Astrocyte (in vitro differentiated cells and primary cell): ENCODE results near the gene SUSD3. TPM values are rescaled to one million over a fixed set of nuclear protein-coding genes. Genes with fewer than 3 reads are reported as not detected.

Experiments
- DNase-seq: peaks from one replicate; pipeline ENCODE4 v3.0.0-alpha.2; 2010; ENCODE audit warnings: low read depth
- FAIRE-seq: peaks from 2 replicates; lab custom pipeline; 2011; peaks lifted over from hg19 to GRCh38; lab: Jason Lieb, UNC
- H2AFZ ChIP-seq: 2 replicates; pipeline ENCODE4 v1.6.0; 2012; ENCODE audit warnings: low read depth, low read length, inconsistent platforms
- H3K27ac ChIP-seq: 2 replicates; pipeline ENCODE4 v1.5.1; 2011; ENCODE audit warnings: low read depth, low read length, inconsistent platforms
- H3K27me3 ChIP-seq: 2 replicates; pipeline ENCODE4 v1.6.0; 2011; ENCODE audit warnings: low read length, inconsistent platforms; ENCODE audit not compliant: insufficient read depth
- H3K36me3 ChIP-seq: 2 replicates; pipeline ENCODE4 v1.5.1; 2011; ENCODE audit warnings: low read length, inconsistent platforms; ENCODE audit not compliant: insufficient read depth
- H3K4me1 ChIP-seq: 2 replicates; pipeline ENCODE4 v1.5.1; 2011; ENCODE audit warnings: low read length, inconsistent platforms; ENCODE audit not compliant: insufficient read depth
- H3K4me2 ChIP-seq: 2 replicates; pipeline ENCODE4 v1.6.0; 2012; ENCODE audit warnings: low read length, inconsistent platforms
- H3K4me3 ChIP-seq: 2 replicates; pipeline ENCODE4 v1.5.1; 2011; ENCODE audit warnings: low read depth, mild to moderate bottlenecking, low read length, inconsistent platforms; ENCODE audit not compliant: insufficient read depth
- H3K79me2 ChIP-seq: 2 replicates; pipeline ENCODE4 v1.6.0; 2012; ENCODE audit warnings: mild to moderate bottlenecking, low read length, inconsistent platforms; ENCODE audit not compliant: insufficient read depth
- H3K9ac ChIP-seq: 2 replicates; pipeline ENCODE4 v1.6.0; 2012; ENCODE audit warnings: mild to moderate bottlenecking, low read length, inconsistent platforms
- H3K9me3 ChIP-seq: 2 replicates; pipeline ENCODE4 v1.5.1; 2012; ENCODE audit warnings: low read depth, mild to moderate bottlenecking, low read length, inconsistent platforms; ENCODE audit not compliant: insufficient read depth
- H4K20me1 ChIP-seq: 2 replicates; pipeline ENCODE4 v1.6.0; 2012; ENCODE audit warnings: low read length, inconsistent platforms; ENCODE audit not compliant: insufficient read depth
- H3K27ac Mint-ChIP-seq: one replicate; pipeline ENCODE4 v1.8.0; 2021; ENCODE audit warnings: mild to moderate bottlenecking, mixed read lengths; ENCODE audit not compliant: unreplicated experiment
- H3K27me3 Mint-ChIP-seq: one replicate; pipeline ENCODE4 v1.8.0; 2021; ENCODE audit warnings: low read depth, mixed read lengths; ENCODE audit not compliant: unreplicated experiment
- H3K36me3 Mint-ChIP-seq: one replicate; pipeline ENCODE4 v1.8.0; 2021; ENCODE audit warnings: low read depth, mixed read lengths; ENCODE audit not compliant: unreplicated experiment
- H3K4me1 Mint-ChIP-seq: one replicate; pipeline ENCODE4 v1.8.0; 2021; ENCODE audit warnings: low read depth, mixed read lengths; ENCODE audit not compliant: unreplicated experiment
- H3K4me3 Mint-ChIP-seq: one replicate; pipeline ENCODE4 v1.8.0; 2021; ENCODE audit warnings: mild to moderate bottlenecking, moderate library complexity, mixed read lengths; ENCODE audit not compliant: unreplicated experiment
- H3K9me3 Mint-ChIP-seq: one replicate; pipeline ENCODE4 v1.8.0; 2021; ENCODE audit warnings: mild to moderate bottlenecking, mixed read lengths; ENCODE audit not compliant: unreplicated experiment
- EZH2 ChIP-seq: IDR thresholded peaks from 2 replicates; pipeline ENCODE4 v1.6.1; 2012; ENCODE audit warnings: mild to moderate bottlenecking, low read length, inconsistent platforms; ENCODE audit not compliant: insufficient read depth
- total RNA-seq: library from RNA; stranded (reverse); gene quantifications from 2 replicates; pipeline ENCODE4 v1.2.1, GENCODE V29; 2021
- TF ChIP-seq, protein P1 (sequence below): IDR thresholded peaks from 2 replicates; pipeline ENCODE4 v1.5.1; 2011; ENCODE audit warnings: low read depth, mild to moderate bottlenecking, inconsistent platforms, low read length, moderate library complexity; ENCODE audit not compliant: insufficient read depth

SUSD3 gene
- total RNA-seq, 1 donor from 2014 or later: not detected

GRCh38 chr9:93010704-93011103, 47.8 kb upstream of the SUSD3 start:
- H3K4me1 ChIP-seq: no peaks in the 10 kb centered on the region
- no peaks in the 10 kb centered on the region for H4K20me1 ChIP-seq
- Mint-ChIP-seq H3K36me3 (no peaks in the 10 kb centered on the region), H3K4me3 (no peak overlapping the region), H3K27ac (no peak overlapping the region), H3K4me1 (peaks cover 3% of the 10 kb centered on the region), H3K9me3 (no peaks in the 10 kb centered on the region), H3K27me3 (peaks cover 23% of the 10 kb centered on the region)
- H2AFZ ChIP-seq: no peak overlapping the region
- H3K9ac ChIP-seq: no peak overlapping the region
- H3K9me3 ChIP-seq: no peaks in the 10 kb centered on the region
- H3K4me2 ChIP-seq: no peak overlapping the region
- TF ChIP-seq, protein P1, sequence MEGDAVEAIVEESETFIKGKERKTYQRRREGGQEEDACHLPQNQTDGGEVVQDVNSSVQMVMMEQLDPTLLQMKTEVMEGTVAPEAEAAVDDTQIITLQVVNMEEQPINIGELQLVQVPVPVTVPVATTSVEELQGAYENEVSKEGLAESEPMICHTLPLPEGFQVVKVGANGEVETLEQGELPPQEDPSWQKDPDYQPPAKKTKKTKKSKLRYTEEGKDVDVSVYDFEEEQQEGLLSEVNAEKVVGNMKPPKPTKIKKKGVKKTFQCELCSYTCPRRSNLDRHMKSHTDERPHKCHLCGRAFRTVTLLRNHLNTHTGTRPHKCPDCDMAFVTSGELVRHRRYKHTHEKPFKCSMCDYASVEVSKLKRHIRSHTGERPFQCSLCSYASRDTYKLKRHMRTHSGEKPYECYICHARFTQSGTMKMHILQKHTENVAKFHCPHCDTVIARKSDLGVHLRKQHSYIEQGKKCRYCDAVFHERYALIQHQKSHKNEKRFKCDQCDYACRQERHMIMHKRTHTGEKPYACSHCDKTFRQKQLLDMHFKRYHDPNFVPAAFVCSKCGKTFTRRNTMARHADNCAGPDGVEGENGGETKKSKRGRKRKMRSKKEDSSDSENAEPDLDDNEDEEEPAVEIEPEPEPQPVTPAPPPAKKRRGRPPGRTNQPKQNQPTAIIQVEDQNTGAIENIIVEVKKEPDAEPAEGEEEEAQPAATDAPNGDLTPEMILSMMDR: no peak
- no peak for TF ChIP-seq EZH2
- no peak overlapping the region for H3K4me3 ChIP-seq
- no peaks in the 10 kb centered on the region for H3K27me3 ChIP-seq
- H3K36me3 ChIP-seq: no peaks in the 10 kb centered on the region
- no peaks in the 10 kb centered on the region for H3K79me2 ChIP-seq
- no peak for DNase-seq
- no peak for FAIRE-seq
- H3K27ac ChIP-seq: no peak overlapping the region

DNA sequence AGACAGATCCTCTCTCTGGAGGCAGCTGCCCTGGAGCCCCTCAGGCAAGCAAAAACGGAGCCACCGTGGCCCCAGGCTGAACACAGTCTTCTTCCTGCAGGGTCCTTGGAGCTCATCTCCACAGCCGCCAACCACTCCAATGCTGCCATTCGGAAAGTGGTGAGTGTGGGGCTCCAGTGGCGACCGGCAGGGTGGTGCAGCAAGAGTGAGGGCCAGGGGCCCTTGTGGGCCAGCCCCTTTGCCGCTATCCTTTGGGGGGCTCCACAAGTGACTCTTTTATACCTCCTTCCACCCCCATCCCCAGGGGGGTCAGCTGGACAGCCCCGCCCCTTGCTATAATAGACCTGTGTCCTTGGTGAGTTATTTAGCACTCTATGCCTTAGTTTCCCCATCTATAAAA, 47.4 kb upstream of the SUSD3 start:
- no peak overlapping the region for H2AFZ ChIP-seq
- DNase-seq (no peak), FAIRE-seq (no peak)
- Mint-ChIP-seq H3K27me3 (peaks cover 21% of the 10 kb centered on the region), H3K4me3 (no peak overlapping the region), H3K27ac (no peak overlapping the region), H3K4me1 (no peaks in the 10 kb centered on the region), H3K36me3 (no peaks in the 10 kb centered on the region), H3K9me3 (no peaks in the 10 kb centered on the region)
- no peaks in the 10 kb centered on the region for H3K9me3 ChIP-seq
- no peak overlapping the region for H3K27ac ChIP-seq
- H3K79me2 ChIP-seq: no peaks in the 10 kb centered on the region
- TF ChIP-seq EZH2: no peak
- TF ChIP-seq, protein P1: no peak
- no peaks in the 10 kb centered on the region for H3K27me3 ChIP-seq
- H3K9ac ChIP-seq: no peak overlapping the region
- no peak overlapping the region for H3K4me3 ChIP-seq
- H4K20me1 ChIP-seq: no peaks in the 10 kb centered on the region
- no peaks in the 10 kb centered on the region for H3K4me1 ChIP-seq
- no peak overlapping the region for H3K4me2 ChIP-seq
- no peaks in the 10 kb centered on the region for H3K36me3 ChIP-seq

DNA sequence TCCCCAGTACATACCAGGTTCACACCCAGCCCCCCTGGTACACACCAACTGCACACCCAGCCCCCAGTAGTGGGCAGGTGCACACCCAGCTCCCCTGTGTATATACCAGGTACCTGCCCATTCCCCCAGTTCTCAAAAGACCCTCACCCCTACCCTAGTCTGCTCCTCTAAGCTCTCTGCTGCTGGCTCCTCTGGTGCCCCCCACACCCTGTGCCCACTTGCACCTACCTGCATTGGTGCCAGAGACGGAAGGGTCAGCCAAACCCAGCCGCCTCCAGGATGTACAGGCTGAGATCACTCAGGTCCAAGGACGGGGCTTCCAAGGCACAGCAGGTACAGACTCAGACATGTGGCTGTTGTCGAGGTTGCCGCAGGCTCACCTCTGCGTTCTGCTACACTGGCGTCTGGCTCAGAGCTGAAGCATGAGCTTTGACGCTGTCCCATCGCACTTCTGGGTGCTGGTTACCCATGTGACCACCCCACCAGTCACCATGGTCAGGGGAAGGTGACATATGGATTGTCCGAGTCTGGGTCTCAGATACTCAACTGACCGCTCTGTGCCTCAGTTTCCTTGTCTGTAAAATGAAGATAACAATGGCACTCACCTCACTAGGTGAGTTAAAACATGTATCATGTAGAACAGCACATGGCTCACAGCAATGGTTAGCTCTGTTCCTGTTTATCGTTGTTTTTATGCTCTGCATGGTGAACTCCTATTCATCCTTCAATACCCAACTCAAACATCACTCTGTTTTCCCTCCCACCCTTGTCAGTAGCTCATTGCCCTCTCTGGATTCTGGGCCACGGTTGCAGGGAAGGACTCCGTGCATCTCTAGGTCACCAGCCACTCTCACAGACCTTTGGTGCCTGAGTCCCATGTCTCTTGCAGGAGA, 45.3 kb upstream of the SUSD3 start:
- Histone ChIP-seq H3K27me3 (no peaks in the 10 kb centered on the region), H3K9me3 (no peaks in the 10 kb centered on the region), H2AFZ (no peak overlapping the region), H3K9ac (no peak overlapping the region), H3K4me3 (no peak overlapping the region), H3K4me2 (no peak overlapping the region), H3K79me2 (no peaks in the 10 kb centered on the region), H3K4me1 (no peaks in the 10 kb centered on the region), H3K36me3 (no peaks in the 10 kb centered on the region), H4K20me1 (no peaks in the 10 kb centered on the region), H3K27ac (no peak overlapping the region)
- no peaks in the 10 kb centered on the region for H3K36me3 Mint-ChIP-seq
- H3K27me3 Mint-ChIP-seq: peaks cover 31% of the 10 kb centered on the region
- H3K27ac Mint-ChIP-seq: no peak overlapping the region
- DNase-seq: no peak
- peaks cover 1% of the 10 kb centered on the region for H3K9me3 Mint-ChIP-seq
- H3K4me3 Mint-ChIP-seq: no peak overlapping the region
- no peak for FAIRE-seq
- no peak for TF ChIP-seq EZH2
- TF ChIP-seq, protein P1: no peak
- no peaks in the 10 kb centered on the region for H3K4me1 Mint-ChIP-seq
